GOT3 (cell line): ENCODE results near the gene FBXW9.
"Not testable (repeated sequence)": the region's sequence is repeated elsewhere in the genome, so short reads cannot be mapped to it uniquely, and the experiment has no call there.

ENCODE experiments used
- DNase-seq: peaks from one replicate; lab custom pipeline; 2025; ENCODE audit warnings: mixed read lengths; lab: John Stamatoyannopoulos, UW

Gene FBXW9

DNA sequence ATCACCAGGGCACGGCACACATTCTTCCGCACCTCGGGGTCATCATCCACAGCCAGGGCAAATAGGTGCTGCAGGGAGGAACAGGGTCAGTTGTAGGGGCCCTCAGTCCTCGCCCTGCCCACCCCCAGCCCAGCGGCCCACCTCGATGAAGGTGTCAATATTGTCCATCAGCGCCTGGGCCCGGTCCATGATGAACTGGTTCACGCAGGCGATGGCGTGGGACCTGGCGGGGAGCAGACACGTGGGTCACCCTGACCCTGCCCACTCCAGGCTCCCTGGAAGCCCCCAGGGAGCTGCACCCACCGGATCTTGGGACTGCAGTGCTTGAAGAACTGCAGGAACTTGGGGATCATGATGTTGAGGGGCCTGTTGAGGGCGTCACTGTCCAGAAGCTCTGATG, 18.7 kb upstream of the FBXW9 start:
- DNase-seq, result no peak

DNA sequence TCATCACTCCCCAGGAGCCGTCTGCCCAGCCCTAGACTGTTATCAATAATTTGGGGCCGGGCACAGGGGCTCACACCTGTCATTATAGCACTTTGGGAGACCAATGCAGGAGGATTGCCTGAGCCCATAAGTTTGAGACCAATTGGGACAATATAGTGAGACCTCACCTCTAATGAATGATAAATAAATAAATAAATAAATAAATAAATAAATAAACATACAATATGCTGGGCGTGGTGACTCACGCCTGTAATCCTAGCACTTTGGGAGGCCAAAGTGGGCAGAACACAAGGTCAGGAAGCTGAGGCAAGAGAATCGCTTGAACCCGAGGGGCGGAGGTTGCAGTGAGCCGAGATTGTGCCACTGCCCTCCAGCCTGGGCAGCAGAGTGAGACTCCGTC, 16.9 kb upstream of the FBXW9 start:
- not testable (repeated sequence) for DNase-seq

DNA sequence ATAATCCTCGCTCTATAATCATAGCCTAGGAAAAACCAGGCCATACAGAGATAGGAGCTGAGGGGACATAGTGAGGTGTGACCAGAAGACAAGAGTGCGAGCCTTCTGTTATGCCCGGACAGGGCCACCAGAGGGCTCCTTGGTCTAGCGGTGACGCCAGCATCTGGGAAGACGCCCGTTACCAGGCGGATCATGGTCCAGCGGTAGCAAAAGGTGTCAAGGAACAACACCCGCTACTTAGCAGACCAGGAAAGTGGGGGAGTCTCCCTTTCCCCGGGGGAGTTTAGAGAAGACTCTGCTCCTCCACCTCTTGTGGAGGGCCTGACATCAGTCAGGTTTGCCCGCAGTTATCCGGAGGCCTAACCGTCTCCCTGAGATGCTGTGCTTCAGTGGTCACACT, 15.6 kb upstream of the FBXW9 start:
- not testable (repeated sequence) for DNase-seq

DNA sequence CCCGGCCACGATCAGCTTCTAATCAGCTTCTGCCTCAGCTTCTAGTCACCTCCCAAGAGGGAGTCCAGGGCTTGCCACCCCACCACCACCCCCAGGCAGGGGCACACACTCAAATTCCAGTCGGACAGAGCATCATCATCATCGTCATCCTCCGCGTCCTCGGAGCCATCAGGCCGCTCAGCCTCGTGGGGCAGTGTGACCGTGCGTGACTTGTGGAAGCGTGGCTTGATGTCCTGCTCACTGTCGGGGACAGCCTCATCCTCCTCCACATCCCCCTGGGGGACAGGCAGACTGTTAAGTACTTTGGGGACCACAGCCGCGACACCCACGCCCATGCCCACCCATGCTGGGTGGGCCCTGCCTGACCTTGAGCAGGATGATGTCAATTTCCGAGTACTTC, 14.8 kb upstream of the FBXW9 start:
- DNase-seq, result no peak

DNA sequence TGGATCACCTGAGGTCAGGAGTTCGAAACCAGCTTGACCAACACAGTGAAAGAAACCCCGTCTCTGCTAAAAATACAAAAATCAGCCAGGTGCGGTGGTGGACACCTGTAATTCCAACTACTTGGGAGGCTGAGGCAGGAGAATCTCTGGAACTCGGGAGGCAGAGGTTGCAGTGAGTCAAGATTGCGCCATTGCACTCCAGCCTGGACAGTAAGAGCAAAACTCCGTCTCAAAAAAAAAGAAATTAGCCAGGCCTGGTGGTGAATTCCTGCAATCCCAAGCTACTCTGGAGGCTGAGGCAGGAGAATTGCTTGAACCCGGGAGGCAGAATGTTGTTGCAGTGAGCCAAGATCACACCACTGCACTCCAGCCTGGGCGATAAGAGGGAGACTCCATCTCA, 12.2 kb upstream of the FBXW9 start:
- DNase-seq, result no peak

DNA sequence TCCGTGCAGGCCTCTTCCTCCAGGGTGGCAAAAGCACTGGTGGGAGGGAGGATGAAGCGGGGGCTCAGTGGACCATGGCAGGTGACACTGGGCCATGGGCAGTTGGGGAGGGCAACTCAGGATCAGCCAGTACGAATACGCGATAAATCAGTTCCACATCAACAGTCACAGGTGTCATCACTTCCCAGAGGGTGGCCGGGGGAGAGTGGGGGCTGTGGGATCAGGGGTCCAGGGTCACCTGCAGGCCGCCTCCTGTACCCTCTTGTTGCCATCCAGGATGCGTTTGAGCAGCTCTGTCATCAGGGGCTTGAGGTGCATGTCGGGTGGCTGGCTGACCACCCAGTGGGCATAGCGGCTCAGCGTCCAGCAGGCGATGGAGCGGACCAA, 9.9 kb upstream of the FBXW9 start:
- no peak for DNase-seq

DNA sequence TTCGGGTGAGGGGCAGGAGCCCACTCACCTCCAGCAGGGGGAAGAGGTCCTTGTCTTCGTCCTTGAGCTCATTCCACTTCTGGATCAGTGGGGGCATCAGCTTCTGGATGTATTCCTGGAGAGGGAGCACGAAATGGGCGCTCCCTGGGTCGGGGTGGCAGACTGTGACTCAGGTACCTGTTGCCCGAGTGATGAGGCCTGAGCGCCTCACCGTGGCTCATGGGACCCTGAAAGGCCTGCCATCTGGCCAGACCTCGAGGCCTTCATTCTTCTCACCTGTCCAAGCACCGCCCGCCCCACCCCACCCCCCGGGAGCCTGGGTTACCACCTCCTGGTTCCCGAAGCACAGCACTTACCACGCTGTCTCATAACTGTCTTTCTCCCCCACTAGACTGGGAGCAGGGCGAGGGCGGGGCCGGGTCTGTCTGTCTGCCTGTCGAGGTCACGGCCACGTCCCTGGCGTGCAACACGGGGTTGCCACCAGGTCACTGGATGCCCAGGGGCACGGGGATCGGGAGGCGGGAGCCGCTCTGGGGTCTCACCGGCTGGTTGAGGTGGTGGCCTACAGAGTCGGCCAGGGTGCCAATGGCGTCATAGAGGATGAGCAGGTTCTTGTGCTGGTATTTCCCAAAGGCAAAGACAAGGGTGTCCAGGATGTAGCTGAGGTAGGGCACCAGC, 9.4 kb upstream of the FBXW9 start:
- DNase-seq, result no peak

DNA sequence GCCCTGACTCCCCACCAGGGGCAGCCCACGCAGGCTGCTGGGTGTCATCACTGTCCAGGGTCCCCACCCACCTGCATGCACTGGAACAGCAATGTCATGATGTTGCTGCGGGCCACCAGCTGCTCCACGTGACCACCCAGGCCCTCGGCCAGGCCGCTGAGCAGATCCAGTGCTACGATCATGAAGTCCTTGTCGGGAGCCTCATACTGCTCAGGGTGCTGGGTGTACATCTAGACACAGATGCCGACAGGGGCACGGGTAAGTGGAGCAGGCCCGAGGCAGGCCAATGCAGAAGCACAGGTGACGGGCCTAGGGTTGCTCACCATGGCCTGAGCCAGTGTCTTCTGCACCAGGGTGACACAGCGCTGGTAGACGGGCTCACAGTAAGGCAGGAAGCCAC, 8.7 kb upstream of the FBXW9 start:
- no peak for DNase-seq

DNA sequence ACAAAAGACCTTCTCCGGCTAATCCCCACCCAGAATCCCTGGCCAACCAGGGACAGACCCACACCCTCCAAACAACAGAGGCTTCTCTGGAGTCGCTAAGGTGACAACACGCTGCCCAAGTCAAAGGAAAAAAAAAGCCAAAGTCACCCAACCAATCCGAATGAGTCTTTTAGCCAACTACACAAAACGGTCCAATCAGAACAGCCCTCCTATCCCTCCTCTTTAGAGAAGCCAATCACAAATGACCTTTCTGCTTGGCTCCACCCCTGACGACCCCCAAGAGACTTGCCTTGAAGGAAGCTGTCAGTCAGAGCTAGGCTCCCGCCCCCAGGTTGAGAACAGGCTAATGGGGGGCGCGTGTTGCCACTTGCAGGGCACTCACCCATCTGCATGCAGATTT, 6.6 kb upstream of the FBXW9 start:
- DNase-seq, result no peak

DNA sequence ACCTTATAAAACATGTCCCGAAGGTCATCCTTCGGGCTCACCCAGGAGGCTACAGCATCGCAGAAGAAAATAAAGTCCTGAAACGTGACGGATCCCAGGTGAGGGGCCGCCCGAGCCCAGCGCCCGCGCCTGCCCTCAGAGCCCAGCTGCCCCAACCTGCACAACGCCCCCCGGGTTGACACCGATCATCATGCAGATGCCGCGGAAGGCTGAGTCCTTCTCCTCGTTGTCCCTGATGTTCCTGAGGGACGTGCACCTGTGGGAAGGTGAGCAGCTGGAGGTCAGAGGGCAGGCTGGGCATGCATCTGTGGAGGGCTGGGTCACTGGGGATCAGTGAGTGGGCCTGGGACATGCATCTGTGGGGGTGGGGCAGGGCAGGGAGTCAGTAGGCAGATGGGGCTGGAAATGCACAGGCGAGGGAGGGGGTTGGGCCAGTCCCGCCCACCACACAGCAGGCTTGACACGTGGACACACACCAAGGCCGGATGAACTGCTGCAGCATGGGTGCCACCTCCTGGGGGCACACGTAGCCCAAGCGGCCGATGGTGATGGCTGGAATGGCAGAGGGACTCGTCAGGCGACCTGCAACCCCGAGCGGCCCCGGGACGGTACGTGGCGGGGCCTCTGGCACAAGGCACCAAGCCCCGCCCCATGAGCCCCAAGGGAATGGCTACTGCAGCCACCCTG, 5.3 kb upstream of the FBXW9 start:
- no peak for DNase-seq

DNA sequence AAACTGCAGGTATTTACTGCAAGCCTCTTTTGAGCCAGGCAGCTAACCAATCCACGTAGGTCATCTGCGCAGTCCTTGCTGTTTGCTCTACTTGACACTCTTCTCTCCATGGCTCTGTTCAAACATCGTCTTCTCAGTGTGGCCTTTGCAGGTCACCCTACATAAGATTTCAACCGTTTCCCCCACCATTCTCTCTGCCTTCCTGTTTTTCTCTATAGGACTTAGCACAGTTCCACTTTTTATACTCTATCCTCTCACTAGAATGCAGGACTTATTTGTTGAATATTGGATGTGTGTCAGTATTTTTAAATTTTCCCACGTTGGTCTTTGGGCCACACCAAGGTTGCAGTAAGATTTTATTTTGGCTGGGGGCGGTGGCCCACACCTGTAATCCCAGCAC, 1.7 kb upstream of the FBXW9 start:
- no peak for DNase-seq

DNA sequence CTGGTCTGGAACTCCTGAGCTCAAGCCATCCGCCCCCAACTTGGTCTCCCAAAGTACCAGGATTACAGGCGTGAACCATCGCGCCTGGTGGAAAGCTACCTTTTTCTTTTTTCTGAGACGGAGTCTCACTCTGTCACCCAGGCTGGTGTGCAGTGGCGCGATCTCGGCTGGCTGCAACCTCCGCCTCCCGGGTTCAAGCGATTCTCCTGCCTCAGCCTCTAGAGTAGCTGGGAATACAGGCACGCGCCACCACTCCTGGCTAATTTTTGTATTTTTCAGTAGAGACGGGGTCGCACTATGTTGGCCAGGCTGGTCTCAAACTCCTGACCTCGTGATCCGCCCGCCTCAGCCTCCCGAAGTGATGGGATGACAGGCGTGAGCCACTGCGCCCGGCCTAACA, 994 bp upstream of the FBXW9 start:
- DNase-seq, result not testable (repeated sequence)

DNA sequence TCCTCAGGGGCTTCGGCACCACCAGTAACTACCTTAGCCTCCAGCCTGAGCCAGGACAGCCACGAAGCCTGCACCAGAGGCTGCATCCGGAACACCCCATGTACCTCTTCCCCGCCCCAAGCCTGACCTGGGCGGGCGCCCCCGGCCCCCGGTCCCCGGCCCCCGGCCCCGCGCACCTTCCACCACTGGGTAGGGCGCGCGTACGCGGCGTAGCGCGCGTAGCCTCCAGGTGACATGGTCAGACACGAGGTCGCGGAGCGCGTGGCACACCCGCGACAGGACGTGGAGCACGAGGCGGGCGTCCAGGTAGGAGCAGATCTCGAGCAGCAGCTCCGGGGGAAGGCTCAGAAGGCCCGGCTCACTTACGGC, 450 bp downstream of the FBXW9 start:
- DNase-seq, result no peak

DNA sequence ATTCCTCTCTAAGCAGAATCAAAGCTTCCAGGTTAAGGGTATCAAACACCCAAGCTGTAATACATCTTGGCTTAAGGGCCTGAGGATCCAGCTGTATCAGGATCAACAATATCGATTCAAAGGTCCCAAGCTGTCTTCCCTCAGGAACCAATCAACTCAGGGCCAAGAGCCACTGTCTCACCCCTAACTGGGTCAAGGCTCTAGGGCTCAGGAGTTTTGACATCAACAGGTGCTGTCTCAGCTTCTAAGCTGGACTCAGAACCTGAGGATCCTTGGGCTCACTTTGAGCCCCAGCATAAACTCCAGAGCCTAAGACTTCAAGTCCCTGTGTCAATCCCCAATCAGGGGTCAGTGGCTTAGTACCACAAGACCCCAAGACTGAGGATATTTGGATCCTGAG, 917 bp downstream of the FBXW9 start:
- no peak for DNase-seq

DNA sequence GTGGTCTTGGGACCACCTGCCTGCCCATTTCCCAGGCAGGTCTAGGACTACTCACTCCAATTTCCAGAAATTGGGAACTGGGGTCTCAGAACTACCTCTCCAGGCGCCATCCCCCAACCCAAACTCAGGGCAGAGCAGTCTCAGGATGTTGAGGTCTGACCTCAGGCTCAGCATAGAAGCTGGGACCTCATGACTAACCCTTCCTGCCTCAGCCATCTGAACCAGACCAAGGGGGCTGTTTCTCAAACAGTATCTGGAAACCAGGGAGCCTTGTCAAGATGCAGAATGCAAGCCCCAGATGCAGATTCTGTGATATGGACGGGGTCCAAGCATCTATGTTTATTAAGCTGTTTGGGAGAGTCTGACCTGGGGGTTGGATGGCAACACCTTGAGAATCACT, 1.3 kb downstream of the FBXW9 start:
- no peak for DNase-seq

DNA sequence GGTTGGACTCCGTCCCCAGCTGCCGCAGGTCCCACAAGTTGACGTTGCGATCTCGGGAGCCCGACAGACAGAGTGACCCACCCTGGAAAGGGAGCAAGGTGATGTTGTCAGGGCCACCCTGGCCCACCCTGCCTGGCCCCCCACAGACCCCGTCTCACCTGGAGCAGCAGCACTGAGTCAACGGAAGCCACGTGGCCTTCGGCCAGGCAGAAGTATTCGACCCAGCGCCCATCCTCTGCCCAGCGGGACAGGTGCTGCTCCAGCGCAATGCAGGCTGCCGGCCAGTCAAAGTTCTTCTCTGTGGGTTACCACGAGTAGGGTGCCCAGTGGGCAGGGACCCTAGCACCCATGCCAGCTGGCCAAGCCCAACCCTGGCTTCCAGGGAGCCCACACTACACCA, 1.8 kb downstream of the FBXW9 start:
- DNase-seq, result no peak

DNA sequence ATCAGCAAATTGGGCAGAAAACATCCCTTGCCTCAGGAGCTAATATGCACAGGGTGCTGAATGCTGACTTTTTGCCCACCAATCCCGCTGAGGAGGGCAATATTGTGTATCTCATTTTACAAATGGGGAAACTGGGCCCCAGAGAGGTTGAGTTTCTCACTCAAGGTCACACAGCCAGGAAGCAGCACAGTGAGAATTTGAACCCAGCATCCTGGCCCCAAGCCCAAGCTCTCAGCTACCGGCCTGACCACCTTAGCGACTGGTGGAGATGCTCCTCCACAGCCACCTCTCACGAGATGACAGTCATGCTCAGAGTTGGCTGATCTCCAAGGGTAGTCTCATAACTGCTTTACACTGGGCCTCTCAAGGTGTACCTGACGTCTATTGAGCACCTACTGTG, 3.5 kb downstream of the FBXW9 start:
- no peak for DNase-seq

DNA sequence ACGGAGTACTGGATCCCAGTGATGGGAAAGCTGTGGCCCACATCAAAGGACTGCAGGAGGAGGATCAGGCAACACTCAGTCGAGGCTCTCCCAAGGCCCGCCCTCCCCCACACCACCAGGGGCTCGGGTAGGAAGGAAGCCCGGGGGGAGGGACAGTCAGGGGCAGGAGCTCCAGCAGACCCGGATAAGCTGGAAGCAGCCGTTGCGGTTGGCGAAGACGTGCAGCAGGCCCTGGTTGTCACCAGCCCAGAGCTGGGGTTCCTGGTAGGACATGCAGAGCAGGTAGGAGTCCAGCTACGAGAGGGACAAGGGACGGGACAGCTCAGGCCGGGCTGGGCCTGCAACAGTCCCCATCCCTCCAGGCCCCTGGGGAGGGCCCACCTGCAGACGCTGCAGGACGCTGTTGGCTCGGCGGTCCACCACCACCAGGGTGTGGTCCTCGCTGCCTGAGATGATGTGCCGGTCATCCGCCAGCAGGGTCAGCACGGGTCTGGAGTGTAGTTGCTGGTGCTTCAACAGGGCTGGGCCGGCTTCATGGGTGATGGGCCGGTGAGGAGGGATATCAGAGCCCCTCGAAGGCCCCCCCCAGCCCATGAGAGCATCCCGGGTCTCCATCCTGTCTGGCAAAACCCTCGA, 6.7 kb downstream of the FBXW9 start:
- no peak for DNase-seq

DNA sequence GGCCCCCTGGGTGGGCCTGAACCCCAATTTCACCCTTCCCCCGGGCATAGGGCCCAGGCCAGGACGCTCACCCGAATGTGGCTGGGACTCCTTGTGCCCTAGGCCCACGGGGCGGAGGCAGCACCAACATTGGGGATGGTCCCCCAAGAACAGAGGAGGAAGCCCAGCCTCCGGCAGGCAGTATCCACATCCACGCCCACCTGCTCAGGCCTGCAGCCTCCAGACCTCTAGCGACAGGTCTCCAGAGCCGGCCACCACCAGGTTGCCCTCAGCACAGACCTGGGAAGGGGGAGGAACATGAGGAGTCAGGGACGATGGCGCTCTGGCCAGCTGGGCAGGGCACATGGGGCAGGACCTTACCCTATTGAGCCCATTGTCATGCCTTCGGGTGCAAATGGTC, 7.4 kb downstream of the FBXW9 start:
- no peak for DNase-seq

DNA sequence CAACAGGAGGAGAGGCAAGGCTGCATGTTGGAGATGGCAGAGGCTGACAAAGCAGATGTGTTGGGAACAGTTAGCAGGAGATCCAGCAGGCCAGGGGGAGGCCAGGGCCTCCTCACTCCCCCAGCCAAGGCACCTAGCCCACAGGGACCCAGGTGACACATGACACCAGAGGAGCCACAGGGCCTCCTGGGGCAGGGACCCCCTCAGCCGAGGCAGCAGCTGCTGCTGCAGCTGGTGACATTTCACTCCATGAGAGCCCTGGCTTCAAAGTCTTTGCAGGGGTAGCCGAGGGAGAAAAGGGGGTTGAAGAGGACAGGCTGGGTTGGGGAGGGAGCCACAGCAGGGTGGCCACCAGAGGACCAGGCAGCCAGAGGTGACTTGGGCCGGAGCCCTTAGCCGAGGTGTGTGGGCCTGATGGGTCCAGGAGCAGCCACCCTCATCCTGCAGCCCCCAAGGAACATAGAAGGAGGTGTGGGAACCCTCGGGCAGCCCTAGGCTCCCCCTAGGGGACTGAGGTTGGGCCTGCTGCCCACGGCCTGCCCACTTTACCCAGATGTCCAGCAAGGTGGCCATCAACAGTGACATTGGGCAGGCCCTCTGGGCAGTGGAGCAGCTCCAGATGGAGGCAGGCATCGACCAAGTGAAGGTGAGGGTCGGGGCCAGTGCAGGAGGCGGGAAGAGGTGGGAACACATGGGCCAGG, 8.8 kb downstream of the FBXW9 start, which contains the start of gene GNG14:
TSS of gene GNG14 (plus strand) at position 503 of the 701 bp plus-strand sequence. CDS start at position 554, 51 bp downstream.
- no peak for DNase-seq

DNA sequence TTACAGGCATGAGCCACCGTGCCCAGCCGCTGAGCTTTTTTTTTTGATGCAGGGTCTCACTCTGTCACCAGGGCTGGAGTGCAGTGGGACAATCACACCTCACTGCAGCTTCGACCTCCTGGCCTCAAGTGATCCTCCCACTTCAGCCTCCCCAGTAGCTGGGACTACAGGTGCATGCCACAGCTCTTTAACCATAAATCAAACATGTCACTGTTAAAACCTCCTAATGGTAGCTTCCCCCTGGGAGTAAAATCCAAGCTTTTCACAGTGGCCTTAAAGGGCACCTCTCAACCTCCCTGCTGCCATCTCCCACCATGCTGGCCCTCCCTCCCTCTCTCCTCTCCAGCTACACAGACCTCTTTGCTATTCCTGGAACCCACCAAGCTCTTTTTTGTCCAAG, 10.6 kb downstream of the FBXW9 start:
- no peak for DNase-seq

DNA sequence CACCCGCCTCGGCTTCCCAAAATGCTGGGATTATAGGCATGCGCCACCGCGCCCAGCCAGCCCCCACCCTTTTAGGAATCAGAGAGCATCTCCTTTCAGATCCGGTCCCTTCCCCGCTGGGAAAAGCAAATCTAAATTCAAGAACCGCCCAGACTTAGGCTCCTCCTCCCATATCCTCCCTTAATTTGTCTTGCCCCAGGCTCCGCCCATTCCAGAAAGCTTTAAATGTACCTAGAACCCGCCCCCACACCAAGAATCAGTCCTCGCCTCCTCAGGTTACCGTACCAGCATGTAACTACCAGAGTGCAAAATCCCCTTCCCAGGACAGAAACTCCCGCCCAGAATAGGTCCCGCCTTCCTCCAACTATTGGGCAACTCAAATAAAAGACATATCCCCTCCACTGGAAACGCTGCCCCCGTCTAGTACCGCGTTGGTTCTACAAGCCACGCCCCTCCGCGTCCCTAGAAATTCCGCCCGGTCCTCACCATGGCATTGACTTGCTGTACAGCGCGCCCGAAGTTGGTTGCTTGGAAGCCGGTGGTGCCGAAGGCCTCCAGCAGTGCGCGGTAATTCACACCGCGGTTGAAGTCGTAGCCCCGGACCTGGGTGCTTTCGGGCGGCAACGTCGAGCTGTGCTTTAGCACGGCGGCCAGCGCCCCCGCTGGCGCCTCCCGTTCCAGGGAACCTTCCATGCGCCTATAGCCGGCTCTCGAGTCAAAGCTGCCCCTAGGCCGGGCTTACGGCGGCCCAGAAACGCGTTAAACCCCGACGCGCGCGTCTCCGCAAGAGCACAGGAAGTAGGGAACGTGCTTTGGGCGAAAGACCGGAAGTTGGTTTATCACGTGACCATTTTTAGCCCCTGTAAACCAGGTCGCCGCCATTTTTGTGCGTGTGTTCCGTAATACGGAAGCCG, 15.1 kb downstream of the FBXW9 start, which contains the start of gene DHPS:
TSS of gene DHPS (minus strand) at position 807 of the 914 bp plus-strand sequence. CDS start at position 693, 114 bp downstream.
- peak; percentile 86 for DNase-seq
